HepG2 (cell line): Measurements from ENCODE around the gene TRIM66. TPM values are rescaled to one million over a fixed set of nuclear protein-coding genes. Genes with fewer than 3 reads are reported as not detected.

Experiments used
- ATAC-seq: fragments of 200-7000 bp; cut with Tn5 transposase; 3 replicates; pipeline ENCODE4 v1.9.1; 2020; ENCODE audit warnings: mild to moderate bottlenecking, moderate library complexity
- BruUV-seq: library from RNA; stranded (reverse); fragments of 400-500 nt; replicated peaks from 2 replicates; lab custom pipeline; 2021; lab: Mats Ljungman, UMichigan
- CTCF ChIA-PET: fragments of 300-600 bp; formaldehyde crosslinking; extraction: SDS; loops from one replicate; lab custom pipeline; 2021; ENCODE audit warnings: low total read pairs, inconsistent platforms, low intra/inter-chr PET ratio; lab: Yijun Ruan, JAX
- POLR2A ChIA-PET: fragments of 350-600 bp; sonication (Branson Sonifier 250); formaldehyde crosslinking; loops from one replicate; lab custom pipeline; 2020; ENCODE audit warnings: antibody characterized with exemption, inconsistent platforms; lab: Yijun Ruan, JAX
- DNase-seq: peaks from one replicate; pipeline ENCODE4 v3.0.0-alpha.2; 2015; ENCODE audit warnings: low spot score
- FAIRE-seq: peaks from 3 replicates; lab custom pipeline; 2011; peaks lifted over from hg19 to GRCh38; lab: Jason Lieb, UNC
- H2AFZ ChIP-seq: one replicate; pipeline ENCODE4 v1.6.1; 2011; ENCODE audit warnings: low read length, inconsistent platforms
- H3K27ac ChIP-seq: fragments of 300-600 bp; 3 replicates; pipeline ENCODE4 v1.8.0; 2011; ENCODE audit warnings: mixed run types, mild to moderate bottlenecking, mixed read lengths, low read length, inconsistent platforms; ENCODE audit not compliant: insufficient read depth; ENCODE audit errors: extremely low read length
- H3K27me3 ChIP-seq, 2 experiments: fragments of 200-600 bp in 1 of 2; 2 replicates in 1 of 2; 3 replicates in 1 of 2; pipeline versions ENCODE4 v1.6.0 to v1.8.0; 2011; ENCODE audit warnings: low read length in 2 of 2, mild to moderate bottlenecking in 2 of 2, moderate library complexity in 2 of 2, inconsistent platforms in 1 of 2; ENCODE audit not compliant: insufficient read depth in 2 of 2, control insufficient read depth in 1 of 2
- H3K36me3 ChIP-seq, 2 experiments: fragments of 200-600 bp in 1 of 2; replicated peaks in 1 of 2; 2 replicates in 1 of 2; 3 replicates in 1 of 2; pipeline versions ENCODE4 v1.5.1 to v1.8.0; 2011; ENCODE audit warnings: low read length in 2 of 2, inconsistent platforms in 1 of 2; ENCODE audit not compliant: insufficient read depth in 2 of 2, control insufficient read depth in 1 of 2
- H3K4me1 ChIP-seq: 2 replicates; pipeline ENCODE4 v1.5.1; 2012; ENCODE audit warnings: low read length, inconsistent platforms; ENCODE audit not compliant: insufficient read depth
- H3K4me2 ChIP-seq: 2 replicates; pipeline ENCODE4 v1.6.0; 2011; ENCODE audit warnings: low read depth, low read length, inconsistent platforms
- H3K4me3 ChIP-seq, 3 experiments: fragments of 200-600 bp in 1 of 3; sonication (generic), shearing (Covaris generic) in 1 of 3; replicated peaks in 1 of 3; 2 replicates each; pipeline ENCODE4 v1.5.1; 2011 to 2016; ENCODE audit warnings: low read length in 3 of 3, inconsistent platforms in 2 of 3, low read depth in 2 of 3, mild to moderate bottlenecking in 2 of 3, control low read depth in 1 of 3, mixed read lengths in 1 of 3; ENCODE audit not compliant: insufficient read depth in 1 of 3
- H3K79me2 ChIP-seq: one replicate; pipeline ENCODE4 v1.6.1; 2011; ENCODE audit warnings: low read length, inconsistent platforms; ENCODE audit not compliant: insufficient read depth
- H3K9ac ChIP-seq: 2 replicates; pipeline ENCODE4 v1.6.0; 2011; ENCODE audit warnings: mild to moderate bottlenecking, low read depth, low read length, inconsistent platforms; ENCODE audit not compliant: insufficient read depth
- H3K9me3 ChIP-seq: 2 replicates; pipeline ENCODE4 v1.5.1; 2012; ENCODE audit warnings: mild to moderate bottlenecking, low read length
- H4K20me1 ChIP-seq: 2 replicates; pipeline ENCODE4 v1.6.0; 2011; ENCODE audit warnings: inconsistent platforms, mild to moderate bottlenecking, low read length, moderate library complexity; ENCODE audit not compliant: insufficient read depth
- AKAP8 ChIP-seq: sonication (generic); formaldehyde crosslinking; IDR thresholded peaks from 2 replicates; pipeline ENCODE4 v1.5.1; 2020; ENCODE audit warnings: mild to moderate bottlenecking, missing genetic modification reagents
- CSRNP1 ChIP-seq: sonication (generic); formaldehyde crosslinking; IDR thresholded peaks from 2 replicates; pipeline ENCODE4 v1.8.1; 2023; ENCODE audit warnings: mild to moderate bottlenecking, missing genetic modification reagents
- IKZF5 ChIP-seq: IDR thresholded peaks from 2 replicates; pipeline ENCODE4 v1.6.1; 2018; ENCODE audit warnings: missing genetic modification reagents, mild to moderate bottlenecking, missing compliant biosample characterization
- MAFG ChIP-seq: sonication (generic); formaldehyde crosslinking; IDR thresholded peaks from 2 replicates; pipeline ENCODE4 v1.5.1; 2020; ENCODE audit warnings: mild to moderate bottlenecking, missing genetic modification reagents
- RAD21 ChIP-seq: fragments of 450-650 bp; formaldehyde crosslinking; IDR thresholded peaks from 2 replicates; pipeline ENCODE4 v1.5.0; 2020; ENCODE audit warnings: mild to moderate bottlenecking
- SMAD9 ChIP-seq: sonication (generic); formaldehyde crosslinking; IDR thresholded peaks from 2 replicates; pipeline ENCODE4 v1.5.1; 2020; ENCODE audit warnings: mild to moderate bottlenecking, missing genetic modification reagents
- SRSF1 ChIP-seq: fragments of 200-400 bp; formaldehyde crosslinking; optimal IDR thresholded peaks from 2 replicates; pipeline ENCODE3; 2017; ENCODE audit warnings: mild to moderate bottlenecking, low read depth, low read length, moderate library complexity
- STAG1 ChIP-seq: sonication (generic); formaldehyde crosslinking; IDR thresholded peaks from 2 replicates; pipeline ENCODE4 v1.4.0; 2020; ENCODE audit warnings: missing genetic modification reagents
- ZC3H13 ChIP-seq: sonication (generic); formaldehyde crosslinking; IDR thresholded peaks from 2 replicates; pipeline ENCODE4 v1.8.1; 2023; ENCODE audit warnings: mild to moderate bottlenecking, missing genetic modification reagents, moderate library complexity
- ZC3H4 ChIP-seq: sonication (generic); formaldehyde crosslinking; IDR thresholded peaks from 2 replicates; pipeline ENCODE4 v1.4.0; 2020; ENCODE audit warnings: missing genetic modification reagents, borderline replicate concordance
- ZNF496 ChIP-seq: sonication (generic); formaldehyde crosslinking; IDR thresholded peaks from 2 replicates; pipeline ENCODE4 v1.8.1; 2023; ENCODE audit warnings: mild to moderate bottlenecking, moderate library complexity, missing genetic modification reagents; ENCODE audit not compliant: insufficient replicate concordance
- ZNF629 ChIP-seq: sonication (generic); formaldehyde crosslinking; conservative IDR thresholded peaks from 2 replicates; pipeline ENCODE4 v1.5.0; 2020; ENCODE audit warnings: missing genetic modification reagents
- ZNF772 ChIP-seq: sonication (generic); formaldehyde crosslinking; IDR thresholded peaks from 2 replicates; pipeline ENCODE4 v1.5.0; 2020; ENCODE audit warnings: mild to moderate bottlenecking, missing genetic modification reagents
- WGBS: methylation state at CpG from one replicate; pipeline ENCODE4 v1.1.6; 2017; ENCODE audit warnings: low lambda C conversion rate; 5-methylcytosine and 5-hydroxymethylcytosine counted together
- in situ Hi-C: cut with HindIII; loops from 2 replicates; pipeline ENCODE4 v1.10.0; 2017; ENCODE audit warnings: low pct_unique_long_range_greater_than_20kb; ENCODE audit not compliant: extremely low pct_ligation_motif_present
- intact Hi-C: fragments of 100-400 bp; cut with micrococcal nuclease; formaldehyde crosslinking; loops from one replicate; pipeline ENCODE4 v1.10.0; 2022; ENCODE audit not compliant: unreplicated experiment
- polyA plus RNA-seq, 8 experiments: library from polyadenylated mRNA; depleted of rRNA in 3 of 8; stranded (reverse) in 7 of 8; unstranded in 1 of 8; fragments of >200 nt; fragmentation: Illumina TruSeq in 4 of 8; extraction: Trizol in 4 of 8; gene quantifications; 2 replicates each; pipeline versions ENCODE4 v1.2.1 to v1.2.3, GENCODE V29; 2011 to 2016; ENCODE audit warnings: low read depth in 4 of 8, missing spikeins in 1 of 8, mixed read lengths in 1 of 8; ENCODE audit not compliant: insufficient read depth in 1 of 8
- total RNA-seq, 5 experiments: library from RNA; depleted of rRNA; stranded (reverse); fragments of >200 nt; fragmentation: Illumina TruSeq; extraction: Trizol; gene quantifications; 2 replicates each; pipeline ENCODE4 v1.2.3, GENCODE V29; 2016; ENCODE audit warnings: low read depth in 1 of 5

Gene TRIM66
- total and polyA plus RNA-seq, 2 of the 13 experiments (the other 11 are each of a cell fraction or from before 2014, with no cell fraction given) = 4.9 to 6.1 TPM

- TF ChIP-seq ZC3H13 (CRISPR knock-in tag) = no peak
- no peak for TF ChIP-seq ZNF772 (CRISPR knock-in tag)
- 0 out of 2 replicates have a peak, but pooled peaks have one; percentile 40 for TF ChIP-seq RAD21 (CRISPR knock-in tag)
- peak; percentile 79 for TF ChIP-seq STAG1 (CRISPR knock-in tag)
- no peak for TF ChIP-seq ZC3H4 (CRISPR knock-in tag)
Measured at GRCh38 chr11:8566613-8567210, 115.8 kb downstream of the TRIM66 start (continued).

GRCh38 chr11:8564526-8564925 lies 117.9 kb downstream of the TRIM66 start:
- no peaks in the 10 kb centered on the region for H3K4me1 ChIP-seq
- no peak overlapping the region for H3K9ac ChIP-seq
- no peaks in the 10 kb centered on the region for H3K36me3 ChIP-seq
- DNase-seq = no peak
- FAIRE-seq = no peak
- intact Hi-C loops = no loop called here
- POLR2A ChIA-PET = no interaction called here
- no peaks in the 10 kb centered on the region for H3K79me2 ChIP-seq
- no peak overlapping the region for H3K4me2 ChIP-seq
- H3K27ac ChIP-seq = no peak overlapping the region
- ATAC-seq = no peak
- BruUV-seq = no TSS peak
- no peaks in the 10 kb centered on the region for H3K27me3 ChIP-seq
- H3K4me3 ChIP-seq = no peak overlapping the region
- no peak for TF ChIP-seq SRSF1
- no peak for TF ChIP-seq IKZF5
- TF ChIP-seq SMAD9 (CRISPR knock-in tag) = no peak
- no peak for TF ChIP-seq ZNF496 (CRISPR knock-in tag)
- TF ChIP-seq CSRNP1 (CRISPR knock-in tag) = no peak
- no peak for TF ChIP-seq ZNF629 (CRISPR knock-in tag)
- no peak for TF ChIP-seq AKAP8 (CRISPR knock-in tag)
- TF ChIP-seq MAFG (CRISPR knock-in tag) = no peak
- WGBS = 0% methylated on average over 2 of the region's 2 CpGs
- H2AFZ ChIP-seq = no peak overlapping the region
- no peaks in the 10 kb centered on the region for H4K20me1 ChIP-seq
- peaks cover 12% of the 10 kb centered on the region for H3K9me3 ChIP-seq
- CTCF ChIA-PET = no interaction called here
- in situ Hi-C loops = no loop called here
